ENCODE results near the gene PDE5A. TPM values are rescaled to one million over a fixed set of nuclear protein-coding genes. Genes with fewer than 3 reads are reported as not detected.

PDE5A gene
- polyA plus RNA-seq, 1 donor (not counting 4 experiments of a cell fraction or from before 2014, with no cell fraction given) = 3.6 TPM

- Histone ChIP-seq H2AFZ (ENCODE audit: control insufficient read depth, low read length) (no peak overlapping the region), H4K20me1 (ENCODE audit: control insufficient read depth, extremely low read depth, insufficient read depth, low read length) (no peaks in the 10 kb centered on the region), H3K4me3 (ENCODE audit: control insufficient read depth in 2 of 3, extremely low read depth in 1 of 3, insufficient read depth in 2 of 3, low read depth in 1 of 3, low read length in 3 of 3) (no peak overlapping the region), H3K4me1 (ENCODE audit: control insufficient read depth, extremely low read depth, insufficient read depth, low read length) (peaks cover 2% of the 10 kb centered on the region), H3K27me3 (ENCODE audit: control insufficient read depth, extremely low read depth, insufficient read depth, low read length) (no peaks in the 10 kb centered on the region), H3K79me2 (ENCODE audit: control insufficient read depth, insufficient read depth, low read length) (no peaks in the 10 kb centered on the region), H3K9me3 (ENCODE audit: control insufficient read depth, low read depth, low read length) (no peaks in the 10 kb centered on the region), H3K4me2 (ENCODE audit: control insufficient read depth, extremely low read depth, insufficient read depth, low read depth, low read length) (no peak overlapping the region), H3K27ac (ENCODE audit: control insufficient read depth, insufficient read depth, low read length) (no peak overlapping the region), H3K9ac (ENCODE audit: control insufficient read depth, extremely low read depth, insufficient read depth, low read length) (no peak overlapping the region), H3K36me3 (ENCODE audit: control insufficient read depth in 2 of 2, extremely low read depth in 1 of 2, insufficient read depth in 2 of 2, low read length in 2 of 2) (no peaks in the 10 kb centered on the region), H3K9me1 (ENCODE audit: control insufficient read depth, extremely low read depth, insufficient read depth, low read length) (no peaks in the 10 kb centered on the region)
- DNase-seq (ENCODE audit: low read depth, low spot score) = no peak
- FAIRE-seq = peak; percentile 41
- TF ChIP-seq CTCF (optimal IDR thresholded peaks at IDR 0.05 in 1 of 3, IDR thresholded peaks at IDR 0.05 in 1 of 3, conservative IDR thresholded peaks at IDR 0.05 in 1 of 3; ENCODE audit: extremely low read depth in 1 of 3, insufficient read depth in 2 of 3, low read length in 3 of 3) (no peak), EZH2 (IDR thresholded peaks at IDR 0.05; ENCODE audit: low read length) (no peak)
- dilution Hi-C loops (cut with MboI; ENCODE audit: extremely low pct_ligation_motif_present, low sequenced_read_pairs) = no loop called here
Observed at GRCh38 chr4:119632216-119632615, 3.6 kb upstream of the PDE5A start.

DNA sequence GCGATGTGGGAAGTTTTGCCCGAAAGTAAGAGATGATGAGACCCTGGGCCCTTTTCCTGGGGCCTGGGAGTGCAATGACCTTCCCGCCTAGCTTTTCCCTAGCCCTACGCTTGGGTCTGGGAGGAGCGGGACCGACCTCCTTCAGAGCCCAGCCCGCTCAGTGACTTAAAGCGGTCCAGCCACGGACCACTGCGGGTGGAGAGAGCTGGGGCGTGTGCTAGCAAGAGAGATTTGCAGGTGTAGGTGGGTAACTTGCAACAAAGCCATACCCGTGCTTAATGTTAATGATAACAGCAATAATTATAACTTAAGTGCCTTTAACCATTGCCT, 503 bp upstream of the PDE5A start:
- no peaks in the 10 kb centered on the region for H3K27me3 ChIP-seq (ENCODE audit: control insufficient read depth, extremely low read depth, insufficient read depth, low read length)
- H3K4me3 ChIP-seq (ENCODE audit: control insufficient read depth in 2 of 3, extremely low read depth in 1 of 3, insufficient read depth in 2 of 3, low read depth in 1 of 3, low read length in 3 of 3) = peak overlapping the region; percentile 72 to 83 (median 81)
- TF ChIP-seq CTCF (optimal IDR thresholded peaks at IDR 0.05 in 1 of 3, IDR thresholded peaks at IDR 0.05 in 1 of 3, conservative IDR thresholded peaks at IDR 0.05 in 1 of 3; ENCODE audit: extremely low read depth in 1 of 3, insufficient read depth in 2 of 3, low read length in 3 of 3) = no peak
- TF ChIP-seq EZH2 (IDR thresholded peaks at IDR 0.05; ENCODE audit: low read length) = no peak
- H3K4me2 ChIP-seq (ENCODE audit: control insufficient read depth, extremely low read depth, insufficient read depth, low read depth, low read length) = peak overlapping the region; percentile 85
- no peaks in the 10 kb centered on the region for H3K79me2 ChIP-seq (ENCODE audit: control insufficient read depth, insufficient read depth, low read length)
- no peaks in the 10 kb centered on the region for H3K9me1 ChIP-seq (ENCODE audit: control insufficient read depth, extremely low read depth, insufficient read depth, low read length)
- no peaks in the 10 kb centered on the region for H4K20me1 ChIP-seq (ENCODE audit: control insufficient read depth, extremely low read depth, insufficient read depth, low read length)
- H2AFZ ChIP-seq (ENCODE audit: control insufficient read depth, low read length) = peak overlapping the region; percentile 88
- H3K9me3 ChIP-seq (ENCODE audit: control insufficient read depth, low read depth, low read length) = no peaks in the 10 kb centered on the region
- peaks cover 2% of the 10 kb centered on the region for H3K4me1 ChIP-seq (ENCODE audit: control insufficient read depth, extremely low read depth, insufficient read depth, low read length)
- dilution Hi-C loops (cut with MboI; ENCODE audit: extremely low pct_ligation_motif_present, low sequenced_read_pairs) = no loop called here
- DNase-seq (ENCODE audit: low read depth, low spot score) (no peak), FAIRE-seq (no peak)
- H3K27ac ChIP-seq (ENCODE audit: control insufficient read depth, insufficient read depth, low read length) = no peak overlapping the region
- H3K36me3 ChIP-seq (ENCODE audit: control insufficient read depth in 2 of 2, extremely low read depth in 1 of 2, insufficient read depth in 2 of 2, low read length in 2 of 2) = no peaks in the 10 kb centered on the region
- H3K9ac ChIP-seq (ENCODE audit: control insufficient read depth, extremely low read depth, insufficient read depth, low read length) = no peak overlapping the region

Measured in keratinocyte (primary cell).